MCF 10A (cell line): ENCODE data around the gene AATK. TPM values are rescaled to one million over a fixed set of nuclear protein-coding genes. Genes with fewer than 3 reads are reported as not detected.

Experiments used
- BruUV-seq: library from RNA; stranded (reverse); fragments of 400-500 nt; replicated peaks from 2 replicates; lab custom pipeline; 2021; lab: Mats Ljungman, UMichigan
- CTCF ChIA-PET: fragments of 300-600 bp; sonication (Branson Sonifier 250); formaldehyde crosslinking; extraction: SDS; loops from one replicate; lab custom pipeline; 2021; ENCODE audit warnings: antibody characterized with exemption, inconsistent platforms; lab: Yijun Ruan, JAX
- POLR2A ChIA-PET: fragments of 300-600, 350-650 bp; sonication (Branson Sonifier 250); formaldehyde crosslinking; extraction: SDS; loops from one replicate; lab custom pipeline; 2020; ENCODE audit warnings: antibody characterized with exemption, inconsistent platforms; lab: Yijun Ruan, JAX
- DNase-seq: peaks from one replicate; pipeline ENCODE4 v3.0.0-alpha.2; 2018; ENCODE audit not compliant: unreplicated experiment
- H3K27ac Mint-ChIP-seq: one replicate; pipeline ENCODE4 v1.8.0; 2022; ENCODE audit warnings: mild to moderate bottlenecking, low read depth, mixed read lengths; ENCODE audit not compliant: unreplicated experiment
- H3K27me3 Mint-ChIP-seq: one replicate; pipeline ENCODE4 v1.8.0; 2022; ENCODE audit warnings: mixed read lengths; ENCODE audit not compliant: insufficient read depth, unreplicated experiment
- H3K36me3 Mint-ChIP-seq: one replicate; pipeline ENCODE4 v1.8.0; 2022; ENCODE audit warnings: mild to moderate bottlenecking, moderate library complexity, mixed read lengths; ENCODE audit not compliant: insufficient read depth, unreplicated experiment
- H3K4me1 Mint-ChIP-seq: one replicate; pipeline ENCODE4 v1.8.0; 2022; ENCODE audit warnings: mixed read lengths; ENCODE audit not compliant: insufficient read depth, unreplicated experiment
- H3K4me3 Mint-ChIP-seq: one replicate; pipeline ENCODE4 v1.8.0; 2022; ENCODE audit warnings: mild to moderate bottlenecking, moderate library complexity, mixed read lengths; ENCODE audit not compliant: unreplicated experiment
- H3K9me3 Mint-ChIP-seq: one replicate; pipeline ENCODE4 v1.8.0; 2022; ENCODE audit warnings: mixed read lengths; ENCODE audit not compliant: unreplicated experiment
- CTCF ChIP-seq: fragments of 200-600 bp; IDR thresholded peaks from one replicate; pipeline ENCODE4 v1.8.0; 2022; ENCODE audit warnings: antibody characterized with exemption, mild to moderate bottlenecking; ENCODE audit not compliant: unreplicated experiment
- intact Hi-C: fragments of 100-400 bp; cut with micrococcal nuclease; formaldehyde crosslinking; loops from 2 replicates; pipeline ENCODE4 v1.14.1; 2022
- total RNA-seq: library from RNA; stranded (reverse); gene quantifications from 2 replicates; pipeline ENCODE4 v1.2.3, GENCODE V29; 2022

Gene AATK
- total RNA-seq, 1 experiment from 2014 or later = 1.4 TPM

- H3K4me1 Mint-ChIP-seq = peaks cover 42% of the 10 kb centered on the region
- H3K4me3 Mint-ChIP-seq = no peak overlapping the region
- no peak for DNase-seq
- ChIA-PET CTCF (interaction anchor here (0.7 to 1.3 kb wide), 3 partner anchors 43 to 69 kb away, joined by 3 read pairs; no protein-coding TSS in a partner anchor), POLR2A (interaction anchor here (1.6 kb wide), 1 partner anchor 49 kb away, joined by 5 read pairs; no protein-coding TSS in a partner anchor)
- intact Hi-C loops = no loop called here
- H3K27me3 Mint-ChIP-seq = no peaks in the 10 kb centered on the region
- no TSS peak for BruUV-seq
- TF ChIP-seq CTCF = no peak
- H3K27ac Mint-ChIP-seq = no peak overlapping the region
- H3K36me3 Mint-ChIP-seq = peaks cover 43% of the 10 kb centered on the region
- no peaks in the 10 kb centered on the region for H3K9me3 Mint-ChIP-seq
These were observed 73.4 kb downstream of the AATK start for GRCh38 chr17:81092518-81093095.

GRCh38 chr17:81091774-81092517 is 74.1 kb downstream of the AATK start:
- H3K36me3 Mint-ChIP-seq = peaks cover 47% of the 10 kb centered on the region
- intact Hi-C loops = no loop called here
- peaks cover 42% of the 10 kb centered on the region for H3K4me1 Mint-ChIP-seq
- BruUV-seq = no TSS peak
- no peak overlapping the region for H3K27ac Mint-ChIP-seq
- ChIA-PET POLR2A (interaction anchor here (1.6 kb wide), 1 partner anchor 48 kb away, joined by 5 read pairs; no protein-coding TSS in a partner anchor), CTCF (interaction anchor here (0.7 to 1.3 kb wide), 4 partner anchors 43 to 69 kb away, joined by 3 to 5 read pairs (median 3); no protein-coding TSS in a partner anchor)
- DNase-seq = no peak
- H3K27me3 Mint-ChIP-seq = no peaks in the 10 kb centered on the region
- H3K4me3 Mint-ChIP-seq = no peak overlapping the region
- H3K9me3 Mint-ChIP-seq = no peaks in the 10 kb centered on the region
- TF ChIP-seq CTCF = no peak

GRCh38 chr17:81091154-81091553 is 74.9 kb downstream of the AATK start:
- Mint-ChIP-seq H3K27me3 (no peaks in the 10 kb centered on the region), H3K9me3 (no peaks in the 10 kb centered on the region), H3K4me3 (no peak overlapping the region), H3K36me3 (peaks cover 55% of the 10 kb centered on the region), H3K4me1 (peaks cover 38% of the 10 kb centered on the region), H3K27ac (no peak overlapping the region)
- ChIA-PET CTCF (interaction anchor here (1.1 kb wide), 1 partner anchor 68 kb away, joined by 5 read pairs; no protein-coding TSS in a partner anchor), POLR2A (no interaction called here)
- TF ChIP-seq CTCF = no peak
- no TSS peak for BruUV-seq
- intact Hi-C loops = no loop called here
- DNase-seq = no peak
